ENCODE results near the gene PNLIPRP2.

GRCh38 chr10:116621476-116621875, 723 bp downstream of the PNLIPRP2 start:
- TF ChIP-seq POLR2AphosphoS5 (IDR thresholded peaks at IDR 0.05; ENCODE audit: low read depth) (no peak), CTCF (IDR thresholded peaks at IDR 0.05; ENCODE audit: insufficient read depth, low read length) (no peak), REST (IDR thresholded peaks at IDR 0.05; ENCODE audit: insufficient replicate concordance, low read depth) (no peak), GABPA (IDR thresholded peaks at IDR 0.05; ENCODE audit: low read depth) (no peak)

All from HL-60 (cell line).